ENCODE measurements around the gene RAB11FIP4.
"Not testable (repeated sequence)": the region's sequence is repeated elsewhere in the genome, so short reads cannot be mapped to it uniquely, and the experiment has no call there.

The RAB11FIP4 gene

DNA sequence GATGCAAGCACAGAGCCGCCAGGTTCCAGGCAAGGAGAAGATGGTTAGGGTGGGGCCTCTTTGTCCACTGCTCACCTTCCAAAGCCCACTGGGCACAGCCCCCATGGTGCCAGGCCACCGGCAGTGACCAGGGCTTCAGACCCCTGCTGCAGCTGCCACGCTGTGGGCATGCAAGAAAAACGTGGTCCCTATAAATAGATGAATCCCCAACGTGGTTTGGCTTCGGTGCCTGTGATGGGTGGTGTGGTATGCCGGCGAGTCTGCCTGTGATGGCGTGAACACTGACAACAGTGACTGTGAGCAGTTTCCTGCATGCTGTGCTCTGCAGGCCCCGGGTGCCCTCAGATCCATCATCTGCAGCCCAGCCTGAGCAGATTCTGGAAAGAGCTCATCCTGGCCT, 36.6 kb downstream of the RAB11FIP4 start:
- Mint-ChIP-seq H3K9me3 (no peaks in the 10 kb centered on the region), H3K4me3 (no peak overlapping the region), H3K36me3 (ENCODE audit: low read depth) (no peaks in the 10 kb centered on the region), H3K27me3 (ENCODE audit: low read depth) (peaks cover 28% of the 10 kb centered on the region), H3K4me1 (ENCODE audit: low read depth) (peaks cover 6% of the 10 kb centered on the region), H3K27ac (no peak overlapping the region)

DNA sequence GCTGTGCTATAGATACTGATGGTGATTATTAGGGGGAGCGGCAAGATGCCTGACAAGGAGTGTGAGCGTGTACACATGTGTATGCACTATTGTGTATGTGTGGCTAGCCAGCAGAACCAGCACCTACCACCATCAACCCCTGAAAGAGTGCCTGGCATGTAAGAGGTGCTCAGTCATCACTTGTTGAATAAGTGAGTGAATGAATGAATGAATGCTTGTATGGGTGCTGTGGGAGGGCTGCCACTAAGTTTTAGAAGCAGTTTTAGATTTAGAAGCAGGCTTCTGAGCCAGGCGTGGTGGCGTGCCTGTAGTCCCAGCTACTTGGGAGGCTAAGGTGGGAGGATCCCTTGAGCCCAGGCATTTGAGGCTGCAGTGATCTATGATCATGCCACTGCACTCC, 37.0 kb downstream of the RAB11FIP4 start:
- H3K27ac Mint-ChIP-seq, result no peak overlapping the region
- H3K27me3 Mint-ChIP-seq (ENCODE audit: low read depth), result peaks cover 24% of the 10 kb centered on the region
- no peaks in the 10 kb centered on the region for H3K36me3 Mint-ChIP-seq (ENCODE audit: low read depth)
- peaks cover 9% of the 10 kb centered on the region for H3K4me1 Mint-ChIP-seq (ENCODE audit: low read depth)
- H3K4me3 Mint-ChIP-seq, result no peak overlapping the region
- no peaks in the 10 kb centered on the region for H3K9me3 Mint-ChIP-seq

GRCh38 chr17:31431098-31431851, 39.8 kb downstream of the RAB11FIP4 start:
- no peak overlapping the region for H3K4me3 Mint-ChIP-seq
- H3K9me3 Mint-ChIP-seq, result no peaks in the 10 kb centered on the region
- H3K4me1 Mint-ChIP-seq (ENCODE audit: low read depth), result peaks cover 20% of the 10 kb centered on the region
- no peaks in the 10 kb centered on the region for H3K36me3 Mint-ChIP-seq (ENCODE audit: low read depth)
- H3K27ac Mint-ChIP-seq, result no peak overlapping the region
- peaks cover 27% of the 10 kb centered on the region for H3K27me3 Mint-ChIP-seq (ENCODE audit: low read depth)

DNA sequence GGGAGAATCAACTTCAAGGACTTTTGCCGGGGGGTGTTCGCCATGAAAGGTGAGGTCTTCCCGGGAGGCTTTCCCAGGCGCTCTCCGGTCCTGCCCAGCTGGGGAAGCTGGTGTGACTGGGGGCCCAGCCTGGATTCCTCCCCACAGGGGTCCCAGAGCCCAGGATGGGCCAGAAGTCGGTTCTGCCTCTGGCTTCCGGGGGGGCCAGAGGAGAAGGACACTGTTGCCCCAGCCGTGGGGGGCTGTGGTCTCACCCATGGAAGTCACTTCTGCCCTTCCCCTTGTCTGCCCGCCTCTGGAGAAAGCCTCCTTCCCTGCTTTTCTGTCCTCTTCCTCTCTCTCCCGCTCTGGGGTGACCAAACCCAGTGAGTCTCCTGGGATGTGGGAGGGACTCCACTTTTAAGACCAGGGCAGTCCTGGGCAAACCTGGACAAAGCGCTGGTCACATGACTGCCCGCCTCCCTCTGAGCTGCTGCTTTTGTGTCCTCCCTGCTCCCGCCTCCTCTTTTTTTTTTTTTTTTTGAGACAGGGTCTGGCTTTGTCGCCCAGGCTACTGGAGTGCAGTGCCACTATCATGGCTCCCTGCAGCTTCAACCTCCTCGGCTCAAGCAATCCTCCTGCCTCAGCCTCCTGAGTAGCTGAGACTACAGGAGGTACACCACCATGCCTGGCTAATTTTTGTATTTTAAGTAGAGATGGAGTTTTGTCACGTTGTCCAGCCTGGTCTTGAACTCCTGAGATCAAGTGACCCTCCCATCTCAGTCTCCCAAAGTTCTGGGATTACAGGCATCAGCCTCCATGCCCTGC, 40.6 kb downstream of the RAB11FIP4 start:
- H3K27ac Mint-ChIP-seq, result no peak overlapping the region
- peaks cover 27% of the 10 kb centered on the region for H3K27me3 Mint-ChIP-seq (ENCODE audit: low read depth)
- H3K4me1 Mint-ChIP-seq (ENCODE audit: low read depth), result peaks cover 20% of the 10 kb centered on the region
- no peak overlapping the region for H3K4me3 Mint-ChIP-seq
- no peaks in the 10 kb centered on the region for H3K36me3 Mint-ChIP-seq (ENCODE audit: low read depth)
- no peaks in the 10 kb centered on the region for H3K9me3 Mint-ChIP-seq

GRCh38 chr17:31433091-31433790, 41.8 kb downstream of the RAB11FIP4 start:
- no peaks in the 10 kb centered on the region for H3K9me3 Mint-ChIP-seq
- peaks cover 27% of the 10 kb centered on the region for H3K27me3 Mint-ChIP-seq (ENCODE audit: low read depth)
- H3K27ac Mint-ChIP-seq, result no peak overlapping the region
- H3K4me1 Mint-ChIP-seq (ENCODE audit: low read depth), result peaks cover 20% of the 10 kb centered on the region
- no peak overlapping the region for H3K4me3 Mint-ChIP-seq
- H3K36me3 Mint-ChIP-seq (ENCODE audit: low read depth), result no peaks in the 10 kb centered on the region

DNA sequence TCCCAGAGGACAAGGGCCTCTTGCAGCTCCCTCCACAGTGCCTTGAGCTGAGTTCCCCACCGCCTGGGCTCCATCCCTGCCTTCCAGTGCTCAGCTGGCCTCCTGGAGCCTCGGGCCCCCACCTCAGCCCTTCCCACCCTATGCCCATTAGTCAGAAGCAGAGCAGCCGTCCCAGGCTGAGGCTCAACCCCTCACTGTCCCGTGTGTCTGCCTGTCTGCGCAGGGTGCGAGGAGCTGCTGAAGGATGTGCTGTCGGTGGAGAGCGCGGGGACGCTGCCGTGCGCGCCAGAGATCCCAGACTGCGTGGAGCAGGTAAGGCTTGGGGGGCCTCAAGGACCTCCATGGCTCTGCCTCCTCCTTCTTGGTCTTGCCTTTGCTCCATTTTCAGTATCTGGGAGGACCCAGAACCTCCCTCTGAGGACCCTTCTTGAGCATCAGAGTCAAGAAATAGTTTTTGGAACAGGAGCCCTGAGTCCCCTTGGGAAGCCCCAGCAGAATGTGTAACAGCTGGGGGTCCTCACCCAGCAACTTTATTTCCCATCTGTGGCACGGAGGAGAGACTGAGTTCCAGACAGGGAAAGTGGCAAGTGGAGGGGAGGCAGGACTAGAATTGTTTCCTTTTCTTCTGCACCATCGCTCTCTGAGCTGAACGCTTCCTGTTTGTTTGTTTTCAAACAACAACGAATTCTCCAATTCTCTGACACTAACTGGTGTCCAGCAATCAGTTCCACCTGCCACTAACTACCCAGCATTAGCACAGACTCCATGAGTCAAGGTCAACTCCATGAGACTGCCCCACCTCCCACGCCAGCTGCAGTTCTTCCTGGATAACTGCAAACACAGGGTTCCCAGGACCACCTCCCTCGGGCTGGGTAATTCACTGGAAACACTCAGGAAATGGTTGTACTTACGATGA, 42.6 kb downstream of the RAB11FIP4 start:
- Mint-ChIP-seq H3K9me3 (no peaks in the 10 kb centered on the region), H3K4me1 (ENCODE audit: low read depth) (peaks cover 20% of the 10 kb centered on the region), H3K4me3 (no peak overlapping the region), H3K27me3 (ENCODE audit: low read depth) (peaks cover 27% of the 10 kb centered on the region), H3K27ac (no peak overlapping the region), H3K36me3 (ENCODE audit: low read depth) (no peaks in the 10 kb centered on the region)

DNA sequence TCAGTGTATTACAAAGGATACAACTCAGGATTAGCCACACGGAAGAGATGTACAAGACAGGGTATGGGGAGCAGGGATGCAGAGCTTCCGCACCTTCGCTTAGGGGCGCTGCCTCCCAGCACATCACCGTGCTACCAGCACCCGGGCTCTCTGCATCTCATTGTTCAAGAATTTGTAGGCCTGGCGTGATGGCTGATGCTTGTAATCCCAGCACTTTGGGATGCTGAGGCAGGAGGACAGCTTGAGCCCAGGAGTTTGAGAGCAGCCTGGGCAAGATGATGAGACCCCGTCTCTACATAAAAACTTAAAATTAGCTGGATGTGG, 43.2 kb downstream of the RAB11FIP4 start:
- no peaks in the 10 kb centered on the region for H3K9me3 Mint-ChIP-seq
- H3K4me3 Mint-ChIP-seq, result no peak overlapping the region
- no peaks in the 10 kb centered on the region for H3K36me3 Mint-ChIP-seq (ENCODE audit: low read depth)
- peaks cover 20% of the 10 kb centered on the region for H3K4me1 Mint-ChIP-seq (ENCODE audit: low read depth)
- no peak overlapping the region for H3K27ac Mint-ChIP-seq
- H3K27me3 Mint-ChIP-seq (ENCODE audit: low read depth), result peaks cover 26% of the 10 kb centered on the region

GRCh38 chr17:31435581-31435980, 44.1 kb downstream of the RAB11FIP4 start:
- Mint-ChIP-seq H3K27me3 (ENCODE audit: low read depth) (peaks cover 20% of the 10 kb centered on the region), H3K4me1 (ENCODE audit: low read depth) (peaks cover 20% of the 10 kb centered on the region), H3K9me3 (no peaks in the 10 kb centered on the region), H3K27ac (no peak overlapping the region), H3K4me3 (no peak overlapping the region), H3K36me3 (ENCODE audit: low read depth) (no peaks in the 10 kb centered on the region)

GRCh38 chr17:31437720-31438400, 46.4 kb downstream of the RAB11FIP4 start:
- Mint-ChIP-seq H3K4me1 (ENCODE audit: low read depth) (peaks cover 16% of the 10 kb centered on the region), H3K27ac (no peak overlapping the region), H3K9me3 (no peaks in the 10 kb centered on the region), H3K36me3 (ENCODE audit: low read depth) (no peaks in the 10 kb centered on the region), H3K4me3 (no peak overlapping the region), H3K27me3 (ENCODE audit: low read depth) (peaks cover 7% of the 10 kb centered on the region)

- no peak overlapping the region for H3K27ac Mint-ChIP-seq
- peaks cover under 1% of the 10 kb centered on the region for H3K4me1 Mint-ChIP-seq (ENCODE audit: low read depth)
- H3K4me3 Mint-ChIP-seq, result no peak overlapping the region
Observed at GRCh38 chr17:31439716-31440115, 48.2 kb downstream of the RAB11FIP4 start.

DNA sequence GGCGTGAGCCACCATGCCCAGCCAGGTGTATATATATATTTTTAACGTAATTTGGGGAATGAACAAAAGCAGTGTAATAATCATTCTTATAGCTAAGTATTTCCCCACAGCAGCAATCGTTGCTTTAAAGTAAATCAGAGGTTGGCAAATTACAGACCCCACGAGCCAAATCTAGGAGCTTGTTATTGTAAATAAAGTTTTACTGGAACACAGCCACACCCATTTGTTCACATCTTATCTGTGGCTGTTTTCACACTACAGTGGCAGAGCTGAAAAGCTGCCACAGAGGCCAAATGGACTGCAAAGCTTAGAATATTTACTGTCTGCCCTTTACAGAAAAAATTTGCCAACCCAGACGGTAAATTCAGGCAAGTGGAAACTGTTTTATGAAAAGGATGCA, 50.8 kb downstream of the RAB11FIP4 start:
- H3K4me3 Mint-ChIP-seq, result no peak overlapping the region
- H3K4me1 Mint-ChIP-seq (ENCODE audit: low read depth), result no peaks in the 10 kb centered on the region
- H3K27ac Mint-ChIP-seq, result no peak overlapping the region
- H3K9me3 Mint-ChIP-seq, result no peaks in the 10 kb centered on the region
- H3K27me3 Mint-ChIP-seq (ENCODE audit: low read depth), result no peaks in the 10 kb centered on the region
- no peaks in the 10 kb centered on the region for H3K36me3 Mint-ChIP-seq (ENCODE audit: low read depth)

More at GRCh38 chr17:31439716-31440115, 48.2 kb downstream of the RAB11FIP4 start:
- H3K36me3 Mint-ChIP-seq (ENCODE audit: low read depth), result no peaks in the 10 kb centered on the region
- no peaks in the 10 kb centered on the region for H3K9me3 Mint-ChIP-seq
- peaks cover 1% of the 10 kb centered on the region for H3K27me3 Mint-ChIP-seq (ENCODE audit: low read depth)

DNA sequence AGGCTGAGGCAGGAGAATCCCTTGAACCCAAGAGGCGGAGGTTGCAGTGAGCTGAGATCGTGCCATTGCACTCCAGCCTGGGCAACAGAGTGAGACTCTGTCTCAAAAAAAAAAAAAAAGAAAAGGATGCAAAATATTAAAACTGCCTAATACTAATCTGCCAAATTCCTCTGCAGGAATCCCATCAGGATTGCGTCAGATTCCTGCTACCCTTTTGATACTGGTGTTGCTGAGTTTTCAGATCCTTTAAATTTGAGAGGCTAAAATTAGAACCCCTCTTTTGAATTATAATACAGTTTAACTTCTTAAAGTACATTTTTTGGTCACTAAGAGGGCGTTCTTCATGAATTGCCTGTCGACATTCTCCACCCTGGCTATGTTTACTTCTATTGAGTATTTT, 51.4 kb downstream of the RAB11FIP4 start:
- H3K4me3 Mint-ChIP-seq; H3K27ac Mint-ChIP-seq; H3K4me1 Mint-ChIP-seq (ENCODE audit: low read depth); H3K36me3 Mint-ChIP-seq (ENCODE audit: low read depth); H3K9me3 Mint-ChIP-seq; H3K27me3 Mint-ChIP-seq (ENCODE audit: low read depth): not testable (repeated sequence)

GRCh38 chr17:31443386-31443785, 51.9 kb downstream of the RAB11FIP4 start:
- no peaks in the 10 kb centered on the region for H3K4me1 Mint-ChIP-seq (ENCODE audit: low read depth)
- no peaks in the 10 kb centered on the region for H3K36me3 Mint-ChIP-seq (ENCODE audit: low read depth)
- no peaks in the 10 kb centered on the region for H3K27me3 Mint-ChIP-seq (ENCODE audit: low read depth)
- H3K9me3 Mint-ChIP-seq, result no peaks in the 10 kb centered on the region
- no peak overlapping the region for H3K4me3 Mint-ChIP-seq
- no peak overlapping the region for H3K27ac Mint-ChIP-seq

DNA sequence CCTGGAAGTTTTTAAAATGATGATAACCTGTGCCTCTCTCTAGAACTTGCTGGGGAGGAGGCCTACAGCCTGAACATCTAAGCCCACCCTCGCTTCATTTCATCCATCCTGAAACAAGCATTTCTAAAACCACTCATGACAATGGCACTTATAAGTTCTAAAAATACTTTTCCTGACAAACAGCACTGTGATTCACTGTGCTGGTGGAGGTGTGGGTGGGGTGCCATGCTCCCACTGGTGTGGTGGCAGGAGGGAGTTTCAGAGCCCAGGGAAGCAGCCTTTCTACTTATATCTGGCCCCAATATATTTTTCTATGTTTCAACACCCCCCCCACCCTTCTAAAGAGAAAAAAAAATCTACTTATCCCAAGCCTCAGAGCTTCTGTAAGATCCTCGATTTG, 52.6 kb downstream of the RAB11FIP4 start:
- no peak overlapping the region for H3K27ac Mint-ChIP-seq
- no peaks in the 10 kb centered on the region for H3K36me3 Mint-ChIP-seq (ENCODE audit: low read depth)

More for the DNA sequence above, 52.6 kb downstream of the RAB11FIP4 start:
- Mint-ChIP-seq H3K4me3 (no peak overlapping the region), H3K4me1 (ENCODE audit: low read depth) (no peaks in the 10 kb centered on the region), H3K9me3 (no peaks in the 10 kb centered on the region), H3K27me3 (ENCODE audit: low read depth) (no peaks in the 10 kb centered on the region)

Data from T-helper 1 cell treated with Interleukin-12 subunit alpha and Interleukin-12 subunit beta and Interleukin-4 antibody, amounts not matched to agents 30 μg/mL and 1 μg/mL, for 36 hours (primary cell).